Bladder microvascular endothelial cell (primary cell): ENCODE measurements around the gene CH25H. TPM values are rescaled to one million over a fixed set of nuclear protein-coding genes. Genes with fewer than 3 reads are reported as not detected.

ENCODE experiments used
- total RNA-seq: library from RNA; depleted of rRNA; stranded (reverse); fragments of >200 nt; gene quantifications from 2 replicates; pipeline ENCODE4 v1.2.3, GENCODE V29; 2014

CH25H gene
- total RNA-seq = 0.65 and 5.0 TPM in 2 replicates

GRCh38 chr10:89207181-89207800, at the start of gene CH25H:
Gene CH25H (minus strand): TSS chr10:89207317. CDS start chr10:89207292, 25 bp downstream.

GRCh38 chr10:89251409-89252224, 44.5 kb upstream of the CH25H start, which contains the start of gene LIPA:
Gene LIPA (minus strand): TSS chr10:89251775. CDS start chr10:89247648, 4,127 bp downstream.

Other genes starting within 250 kb of the CH25H start
- 16.8 and 29.7 TPM in 2 replicates for gene FAS, start 216.5 kb downstream of the CH25H start, total RNA-seq
- gene LIPA, start 44.5 kb upstream of the CH25H start, total RNA-seq = 34.4 and 45.3 TPM in 2 replicates
- gene IFIT2, start 94.7 kb upstream of the CH25H start, total RNA-seq = 2.6 and 5.3 TPM in 2 replicates
- 8.9 and 10.8 TPM in 2 replicates for gene IFIT3, start 120.7 kb upstream of the CH25H start, total RNA-seq
- not detected in 2 replicates for gene IFIT1B, start 170.7 kb upstream of the CH25H start, total RNA-seq
- 3.5 and 5.3 TPM in 2 replicates for gene IFIT1, start 185.3 kb upstream of the CH25H start, total RNA-seq
- gene IFIT5, start 207.3 kb upstream of the CH25H start, total RNA-seq = 7.3 and 9.8 TPM in 2 replicates